H1 (cell line): Measurements from ENCODE around the gene PAFAH1B1.

Experiments used
- CREB1 ChIP-seq: IDR thresholded peaks from 2 replicates; pipeline ENCODE4 v1.6.1; 2012; ENCODE audit warnings: inconsistent platforms
- EP300 ChIP-seq, 2 experiments: IDR thresholded peaks; 1 replicate in 1 of 2; 2 replicates in 1 of 2; pipeline ENCODE4 v1.6.1; 2011 to 2012; ENCODE audit warnings: low read depth in 2 of 2, low read length in 2 of 2, mild to moderate bottlenecking in 2 of 2, borderline replicate concordance in 1 of 2, inconsistent platforms in 1 of 2, moderate library complexity in 1 of 2
- RBBP5 ChIP-seq: IDR thresholded peaks from 2 replicates; pipeline ENCODE4 v1.7.1; 2012; ENCODE audit warnings: low read depth, mild to moderate bottlenecking, inconsistent platforms, low read length, moderate library complexity, borderline replicate concordance
- RFX5 ChIP-seq: IDR thresholded peaks from 2 replicates; pipeline ENCODE4 v1.6.1; 2011; ENCODE audit warnings: low read depth, low read length, improper control_type of control experiment, borderline replicate concordance
- TCF12 ChIP-seq: IDR thresholded peaks from 2 replicates; pipeline ENCODE4 v1.6.1; 2011; ENCODE audit warnings: low read depth, mild to moderate bottlenecking, low read length
- TF ChIP-seq, protein P1 (sequence below), 3 experiments: IDR thresholded peaks; 1 replicate in 2 of 3; 2 replicates in 1 of 3; pipeline versions ENCODE4 v1.5.1 to v1.6.1; 2011; ENCODE audit warnings: low read length in 3 of 3, mild to moderate bottlenecking in 3 of 3, inconsistent platforms in 2 of 3, low read depth in 1 of 3, moderate library complexity in 1 of 3; ENCODE audit not compliant: insufficient read depth in 1 of 3; ENCODE audit errors: control extremely low read depth in 1 of 3

DNA sequence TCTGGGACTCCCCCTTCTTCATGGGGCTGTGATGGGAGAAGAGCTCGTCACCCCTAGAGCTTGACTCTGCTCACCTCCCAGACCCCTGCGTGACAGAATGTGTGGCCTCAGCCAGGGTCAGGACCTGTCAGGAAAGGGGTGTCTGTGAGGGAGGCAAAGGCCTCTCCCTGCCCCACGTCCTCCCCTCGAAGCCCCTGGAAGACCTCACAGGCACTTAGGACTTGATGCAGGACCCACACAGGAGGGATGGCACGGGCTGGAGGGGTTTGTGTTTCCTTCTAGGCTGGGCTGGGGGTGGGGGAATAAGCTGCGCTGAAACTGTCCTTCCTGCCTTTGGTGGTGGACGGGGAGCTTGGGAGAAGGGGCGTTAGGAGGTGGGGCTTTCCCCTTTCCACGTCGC, 129.2 kb downstream of the PAFAH1B1 start:
- no peak for TF ChIP-seq TCF12
- TF ChIP-seq EP300 (IDR thresholded peaks at IDR 0.05; ENCODE audit: borderline replicate concordance in 1 of 2, low read depth in 2 of 2, low read length in 2 of 2) = no peak
- TF ChIP-seq, protein P1, sequence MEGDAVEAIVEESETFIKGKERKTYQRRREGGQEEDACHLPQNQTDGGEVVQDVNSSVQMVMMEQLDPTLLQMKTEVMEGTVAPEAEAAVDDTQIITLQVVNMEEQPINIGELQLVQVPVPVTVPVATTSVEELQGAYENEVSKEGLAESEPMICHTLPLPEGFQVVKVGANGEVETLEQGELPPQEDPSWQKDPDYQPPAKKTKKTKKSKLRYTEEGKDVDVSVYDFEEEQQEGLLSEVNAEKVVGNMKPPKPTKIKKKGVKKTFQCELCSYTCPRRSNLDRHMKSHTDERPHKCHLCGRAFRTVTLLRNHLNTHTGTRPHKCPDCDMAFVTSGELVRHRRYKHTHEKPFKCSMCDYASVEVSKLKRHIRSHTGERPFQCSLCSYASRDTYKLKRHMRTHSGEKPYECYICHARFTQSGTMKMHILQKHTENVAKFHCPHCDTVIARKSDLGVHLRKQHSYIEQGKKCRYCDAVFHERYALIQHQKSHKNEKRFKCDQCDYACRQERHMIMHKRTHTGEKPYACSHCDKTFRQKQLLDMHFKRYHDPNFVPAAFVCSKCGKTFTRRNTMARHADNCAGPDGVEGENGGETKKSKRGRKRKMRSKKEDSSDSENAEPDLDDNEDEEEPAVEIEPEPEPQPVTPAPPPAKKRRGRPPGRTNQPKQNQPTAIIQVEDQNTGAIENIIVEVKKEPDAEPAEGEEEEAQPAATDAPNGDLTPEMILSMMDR (IDR thresholded peaks at IDR 0.05; ENCODE audit: control extremely low read depth in 1 of 3, insufficient read depth in 1 of 3, low read depth in 1 of 3, low read length in 3 of 3) = no peak
- no peak for TF ChIP-seq CREB1
- TF ChIP-seq RBBP5 = no peak
- TF ChIP-seq RFX5 = no peak
